Neural cell (in vitro differentiated cells): ENCODE results near the gene TJP1.

Experiments
- EP300 ChIP-seq: fragments of 450-650 bp; conservative IDR thresholded peaks from 2 replicates; pipeline ENCODE4 v1.6.1; 2014; ENCODE audit warnings: antibody characterized with exemption, mild to moderate bottlenecking, moderate library complexity; ENCODE audit not compliant: poor library complexity, severe bottlenecking
- EZH2 ChIP-seq: fragments of 200-600, 300-800 bp; shearing (Covaris generic), sonication (generic); IDR thresholded peaks from 2 replicates; pipeline ENCODE4 v1.6.1; 2014; ENCODE audit warnings: antibody characterized with exemption, low read length, borderline replicate concordance, mild to moderate bottlenecking; ENCODE audit not compliant: insufficient read depth, poor library complexity, severe bottlenecking
- MXI1 ChIP-seq: fragments of 450-650 bp; conservative IDR thresholded peaks from 2 replicates; pipeline ENCODE4 v1.6.1; 2014; ENCODE audit warnings: antibody characterized with exemption, mild to moderate bottlenecking; ENCODE audit not compliant: poor library complexity, severe bottlenecking
- POLR2AphosphoS5 ChIP-seq: IDR thresholded peaks from 2 replicates; pipeline ENCODE4 v1.6.1; 2012
- RAD21 ChIP-seq: fragments of 450-650 bp; conservative IDR thresholded peaks from 2 replicates; pipeline ENCODE4 v1.6.1; 2014; ENCODE audit warnings: antibody characterized with exemption, mild to moderate bottlenecking, moderate library complexity
- TAF1 ChIP-seq: IDR thresholded peaks from 2 replicates; pipeline ENCODE4 v1.6.1; 2012; ENCODE audit warnings: low read depth
- TF ChIP-seq, protein P1 (sequence below): IDR thresholded peaks from 2 replicates; pipeline ENCODE4 v1.6.1; 2012; ENCODE audit warnings: borderline replicate concordance
- TF ChIP-seq, protein P2 (sequence below): fragments of 450-650 bp; IDR thresholded peaks from 2 replicates; pipeline ENCODE4 v1.5.1; 2014; ENCODE audit warnings: antibody characterized with exemption, mild to moderate bottlenecking, moderate library complexity; ENCODE audit not compliant: poor library complexity, severe bottlenecking

DNA sequence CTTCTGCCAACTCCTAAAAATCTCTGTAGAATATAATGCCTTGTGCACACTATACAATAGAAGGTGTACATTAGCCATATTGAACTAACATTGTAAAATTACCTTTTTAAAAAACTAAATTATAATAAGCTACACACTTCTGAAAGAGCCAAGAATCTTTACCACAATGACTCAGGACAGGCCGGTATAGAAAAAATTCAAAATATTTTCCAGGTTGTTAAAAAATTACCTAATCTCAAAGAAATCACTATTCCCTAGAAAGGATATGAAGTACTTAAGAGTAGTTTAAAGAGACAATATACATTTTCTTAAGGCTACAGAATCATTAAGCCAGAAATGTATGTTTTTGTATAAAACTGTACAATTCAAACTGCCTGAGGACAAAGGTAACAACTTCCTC, 48.5 kb downstream of the TJP1 start:
- TF ChIP-seq, protein P1, sequence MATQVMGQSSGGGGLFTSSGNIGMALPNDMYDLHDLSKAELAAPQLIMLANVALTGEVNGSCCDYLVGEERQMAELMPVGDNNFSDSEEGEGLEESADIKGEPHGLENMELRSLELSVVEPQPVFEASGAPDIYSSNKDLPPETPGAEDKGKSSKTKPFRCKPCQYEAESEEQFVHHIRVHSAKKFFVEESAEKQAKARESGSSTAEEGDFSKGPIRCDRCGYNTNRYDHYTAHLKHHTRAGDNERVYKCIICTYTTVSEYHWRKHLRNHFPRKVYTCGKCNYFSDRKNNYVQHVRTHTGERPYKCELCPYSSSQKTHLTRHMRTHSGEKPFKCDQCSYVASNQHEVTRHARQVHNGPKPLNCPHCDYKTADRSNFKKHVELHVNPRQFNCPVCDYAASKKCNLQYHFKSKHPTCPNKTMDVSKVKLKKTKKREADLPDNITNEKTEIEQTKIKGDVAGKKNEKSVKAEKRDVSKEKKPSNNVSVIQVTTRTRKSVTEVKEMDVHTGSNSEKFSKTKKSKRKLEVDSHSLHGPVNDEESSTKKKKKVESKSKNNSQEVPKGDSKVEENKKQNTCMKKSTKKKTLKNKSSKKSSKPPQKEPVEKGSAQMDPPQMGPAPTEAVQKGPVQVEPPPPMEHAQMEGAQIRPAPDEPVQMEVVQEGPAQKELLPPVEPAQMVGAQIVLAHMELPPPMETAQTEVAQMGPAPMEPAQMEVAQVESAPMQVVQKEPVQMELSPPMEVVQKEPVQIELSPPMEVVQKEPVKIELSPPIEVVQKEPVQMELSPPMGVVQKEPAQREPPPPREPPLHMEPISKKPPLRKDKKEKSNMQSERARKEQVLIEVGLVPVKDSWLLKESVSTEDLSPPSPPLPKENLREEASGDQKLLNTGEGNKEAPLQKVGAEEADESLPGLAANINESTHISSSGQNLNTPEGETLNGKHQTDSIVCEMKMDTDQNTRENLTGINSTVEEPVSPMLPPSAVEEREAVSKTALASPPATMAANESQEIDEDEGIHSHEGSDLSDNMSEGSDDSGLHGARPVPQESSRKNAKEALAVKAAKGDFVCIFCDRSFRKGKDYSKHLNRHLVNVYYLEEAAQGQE, result no peak
- no peak for TF ChIP-seq MXI1
- TF ChIP-seq, protein P2, sequence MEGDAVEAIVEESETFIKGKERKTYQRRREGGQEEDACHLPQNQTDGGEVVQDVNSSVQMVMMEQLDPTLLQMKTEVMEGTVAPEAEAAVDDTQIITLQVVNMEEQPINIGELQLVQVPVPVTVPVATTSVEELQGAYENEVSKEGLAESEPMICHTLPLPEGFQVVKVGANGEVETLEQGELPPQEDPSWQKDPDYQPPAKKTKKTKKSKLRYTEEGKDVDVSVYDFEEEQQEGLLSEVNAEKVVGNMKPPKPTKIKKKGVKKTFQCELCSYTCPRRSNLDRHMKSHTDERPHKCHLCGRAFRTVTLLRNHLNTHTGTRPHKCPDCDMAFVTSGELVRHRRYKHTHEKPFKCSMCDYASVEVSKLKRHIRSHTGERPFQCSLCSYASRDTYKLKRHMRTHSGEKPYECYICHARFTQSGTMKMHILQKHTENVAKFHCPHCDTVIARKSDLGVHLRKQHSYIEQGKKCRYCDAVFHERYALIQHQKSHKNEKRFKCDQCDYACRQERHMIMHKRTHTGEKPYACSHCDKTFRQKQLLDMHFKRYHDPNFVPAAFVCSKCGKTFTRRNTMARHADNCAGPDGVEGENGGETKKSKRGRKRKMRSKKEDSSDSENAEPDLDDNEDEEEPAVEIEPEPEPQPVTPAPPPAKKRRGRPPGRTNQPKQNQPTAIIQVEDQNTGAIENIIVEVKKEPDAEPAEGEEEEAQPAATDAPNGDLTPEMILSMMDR, result no peak
- no peak for TF ChIP-seq RAD21
- TF ChIP-seq EP300, result no peak
- no peak for TF ChIP-seq POLR2AphosphoS5
- no peak for TF ChIP-seq TAF1
- no peak for TF ChIP-seq EZH2
